ENCODE results near the gene SOCS3. TPM values are rescaled to one million over a fixed set of nuclear protein-coding genes. Genes with fewer than 3 reads are reported as not detected.

Gene SOCS3
- total RNA-seq, 2 experiments from 2014 or later, result 281 to 290 TPM

GRCh38 chr17:78399028-78399692 lies 39.3 kb upstream of the SOCS3 start:
- DNase-seq, result no peak
- no peak overlapping the region for H3K27ac Mint-ChIP-seq
- CTCF ChIA-PET, result no interaction called here
- peaks cover 69% of the 10 kb centered on the region for H3K36me3 Mint-ChIP-seq (ENCODE audit: low read depth)
- no peaks in the 10 kb centered on the region for H3K4me1 Mint-ChIP-seq (ENCODE audit: low read depth)
- no peaks in the 10 kb centered on the region for H3K27me3 Mint-ChIP-seq (ENCODE audit: low read depth)
- intact Hi-C loops (cut with micrococcal nuclease), result no loop called here
- H3K9me3 Mint-ChIP-seq, result no peaks in the 10 kb centered on the region
- H3K4me3 Mint-ChIP-seq, result no peak overlapping the region

- intact Hi-C loops (cut with micrococcal nuclease), result no loop called here
- Mint-ChIP-seq H3K4me3 (no peak overlapping the region), H3K4me1 (ENCODE audit: low read depth) (peaks cover 3% of the 10 kb centered on the region), H3K27ac (peak overlapping the region; percentile 50), H3K36me3 (ENCODE audit: low read depth) (peaks cover 70% of the 10 kb centered on the region), H3K27me3 (ENCODE audit: low read depth) (no peaks in the 10 kb centered on the region), H3K9me3 (no peaks in the 10 kb centered on the region)
- CTCF ChIA-PET, result no interaction called here
- no peak for DNase-seq
These were observed 38.5 kb upstream of the SOCS3 start for GRCh38 chr17:78398390-78398789.

GRCh38 chr17:78397681-78398101 lies 37.8 kb upstream of the SOCS3 start:
- H3K27ac Mint-ChIP-seq, result no peak overlapping the region
- DNase-seq, result no peak
- CTCF ChIA-PET, result no interaction called here

GRCh38 chr17:78396441-78397337 lies 36.8 kb upstream of the SOCS3 start:
- Mint-ChIP-seq H3K4me1 (ENCODE audit: low read depth) (peaks cover 13% of the 10 kb centered on the region), H3K36me3 (ENCODE audit: low read depth) (peaks cover 65% of the 10 kb centered on the region)

More at GRCh38 chr17:78397681-78398101, 37.8 kb upstream of the SOCS3 start:
- intact Hi-C loops (cut with micrococcal nuclease), result no loop called here
- Mint-ChIP-seq H3K27me3 (ENCODE audit: low read depth) (no peaks in the 10 kb centered on the region), H3K4me3 (no peak overlapping the region), H3K4me1 (ENCODE audit: low read depth) (peaks cover 5% of the 10 kb centered on the region), H3K9me3 (no peaks in the 10 kb centered on the region), H3K36me3 (ENCODE audit: low read depth) (peaks cover 65% of the 10 kb centered on the region)

GRCh38 chr17:78395155-78395554 lies 35.3 kb upstream of the SOCS3 start:
- intact Hi-C loops (cut with micrococcal nuclease), result no loop called here
- Mint-ChIP-seq H3K27ac (no peak overlapping the region), H3K4me1 (ENCODE audit: low read depth) (peaks cover 26% of the 10 kb centered on the region), H3K27me3 (ENCODE audit: low read depth) (no peaks in the 10 kb centered on the region), H3K4me3 (no peak overlapping the region), H3K36me3 (ENCODE audit: low read depth) (peaks cover 55% of the 10 kb centered on the region), H3K9me3 (no peaks in the 10 kb centered on the region)
- CTCF ChIA-PET, result no interaction called here
- no peak for DNase-seq

More at GRCh38 chr17:78396441-78397337, 36.8 kb upstream of the SOCS3 start:
- intact Hi-C loops (cut with micrococcal nuclease), result no loop called here
- no peaks in the 10 kb centered on the region for H3K27me3 Mint-ChIP-seq (ENCODE audit: low read depth)
- H3K27ac Mint-ChIP-seq, result no peak overlapping the region
- no peak for DNase-seq
- H3K4me3 Mint-ChIP-seq, result no peak overlapping the region
- CTCF ChIA-PET, result interaction anchor here (1.0 to 1.3 kb wide), 2 partner anchors 9 to 13 kb away, joined by 3 to 6 read pairs; no protein-coding TSS in a partner anchor
- no peaks in the 10 kb centered on the region for H3K9me3 Mint-ChIP-seq

- H3K27me3 Mint-ChIP-seq (ENCODE audit: low read depth), result no peaks in the 10 kb centered on the region
- no peak overlapping the region for H3K4me3 Mint-ChIP-seq
- CTCF ChIA-PET, result no interaction called here
- peaks cover 50% of the 10 kb centered on the region for H3K36me3 Mint-ChIP-seq (ENCODE audit: low read depth)
- H3K27ac Mint-ChIP-seq, result no peak overlapping the region
- H3K4me1 Mint-ChIP-seq (ENCODE audit: low read depth), result peaks cover 34% of the 10 kb centered on the region
- no peaks in the 10 kb centered on the region for H3K9me3 Mint-ChIP-seq
- DNase-seq, result no peak
- intact Hi-C loops (cut with micrococcal nuclease), result no loop called here
These were observed 34.3 kb upstream of the SOCS3 start for GRCh38 chr17:78394209-78394608.

GRCh38 chr17:78393575-78393974 lies 33.7 kb upstream of the SOCS3 start:
- CTCF ChIA-PET, result no interaction called here
- Mint-ChIP-seq H3K4me1 (ENCODE audit: low read depth) (peaks cover 41% of the 10 kb centered on the region), H3K36me3 (ENCODE audit: low read depth) (peaks cover 45% of the 10 kb centered on the region), H3K4me3 (no peak overlapping the region), H3K27me3 (ENCODE audit: low read depth) (no peaks in the 10 kb centered on the region), H3K9me3 (no peaks in the 10 kb centered on the region), H3K27ac (no peak overlapping the region)
- no peak for DNase-seq
- intact Hi-C loops (cut with micrococcal nuclease), result no loop called here

GRCh38 chr17:78392295-78392694 lies 32.4 kb upstream of the SOCS3 start:
- CTCF ChIA-PET, result interaction anchor here (0.6 to 1.8 kb wide), 6 partner anchors 10 to 56 kb away, joined by 3 to 7 read pairs (median 5); no protein-coding TSS in a partner anchor
- peaks cover 54% of the 10 kb centered on the region for H3K4me1 Mint-ChIP-seq (ENCODE audit: low read depth)
- H3K27ac Mint-ChIP-seq, result no peak overlapping the region
- H3K36me3 Mint-ChIP-seq (ENCODE audit: low read depth), result peaks cover 42% of the 10 kb centered on the region
- intact Hi-C loops (cut with micrococcal nuclease), result no loop called here
- H3K4me3 Mint-ChIP-seq, result no peak overlapping the region
- DNase-seq, result no peak
- H3K9me3 Mint-ChIP-seq, result no peaks in the 10 kb centered on the region
- no peaks in the 10 kb centered on the region for H3K27me3 Mint-ChIP-seq (ENCODE audit: low read depth)

GRCh38 chr17:78391843-78392242 lies 32.0 kb upstream of the SOCS3 start:
- Mint-ChIP-seq H3K9me3 (no peaks in the 10 kb centered on the region), H3K4me1 (ENCODE audit: low read depth) (peaks cover 58% of the 10 kb centered on the region), H3K27ac (peak overlapping the region; percentile 63), H3K4me3 (no peak overlapping the region), H3K36me3 (ENCODE audit: low read depth) (peaks cover 40% of the 10 kb centered on the region), H3K27me3 (ENCODE audit: low read depth) (no peaks in the 10 kb centered on the region)
- intact Hi-C loops (cut with micrococcal nuclease), result no loop called here
- DNase-seq, result no peak
- CTCF ChIA-PET, result interaction anchor here (1.0 to 1.8 kb wide), 5 partner anchors 10 to 30 kb away, joined by 3 to 7 read pairs (median 6); no protein-coding TSS in a partner anchor

- DNase-seq, result no peak
- intact Hi-C loops (cut with micrococcal nuclease), result no loop called here
- Mint-ChIP-seq H3K36me3 (ENCODE audit: low read depth) (peaks cover 36% of the 10 kb centered on the region), H3K27me3 (ENCODE audit: low read depth) (no peaks in the 10 kb centered on the region), H3K27ac (peak overlapping the region; percentile 73), H3K4me3 (no peak overlapping the region), H3K4me1 (ENCODE audit: low read depth) (peaks cover 66% of the 10 kb centered on the region), H3K9me3 (no peaks in the 10 kb centered on the region)
- CTCF ChIA-PET, result interaction anchor here (0.8 to 2.2 kb wide), 5 partner anchors 9 to 54 kb away, joined by 3 to 10 read pairs (median 6); no protein-coding TSS in a partner anchor
These were observed 31.2 kb upstream of the SOCS3 start for GRCh38 chr17:78391051-78391431.

GRCh38 chr17:78390241-78391050 lies 30.6 kb upstream of the SOCS3 start:
- DNase-seq, result no peak
- Mint-ChIP-seq H3K9me3 (no peaks in the 10 kb centered on the region), H3K36me3 (ENCODE audit: low read depth) (peaks cover 38% of the 10 kb centered on the region), H3K27me3 (ENCODE audit: low read depth) (no peaks in the 10 kb centered on the region), H3K4me3 (no peak overlapping the region), H3K4me1 (ENCODE audit: low read depth) (peaks cover 72% of the 10 kb centered on the region), H3K27ac (peak overlapping the region; percentile 73)
- intact Hi-C loops (cut with micrococcal nuclease), result no loop called here
- CTCF ChIA-PET, result interaction anchor here (0.8 to 2.2 kb wide), 4 partner anchors 13 to 55 kb away, joined by 3 to 10 read pairs (median 5); partner anchors contain the start of gene PGS1

All from activated naive CD4-positive, alpha-beta T cell treated with anti-CD3 and anti-CD28 coated beads for 36 hours (primary cell).